Activated B cell treated with CpG ODN at 0.5 μM for 24 hours (primary cell): ENCODE data around the gene ME2. TPM values are rescaled to one million over a fixed set of nuclear protein-coding genes. Genes with fewer than 3 reads are reported as not detected.
"Not testable (repeated sequence)": the region's sequence is repeated elsewhere in the genome, so short reads cannot be mapped to it uniquely, and the experiment has no call there.

Experiments
- ATAC-seq: fragments of 200-7000 bp; cut with Tn5 transposase; one replicate; pipeline ENCODE4 v1.10.0; 2021; ENCODE audit warnings: low read depth, mild to moderate bottlenecking, moderate library complexity
- CTCF ChIA-PET: fragments of 350-600 bp; sonication (Branson Sonifier 250); formaldehyde crosslinking; loops from one replicate; lab custom pipeline; 2021; ENCODE audit warnings: antibody characterized with exemption; lab: Charles Lee
- POLR2A ChIA-PET: fragments of 350-600 bp; sonication (Branson Sonifier 250); formaldehyde crosslinking; loops from one replicate; lab custom pipeline; 2021; ENCODE audit warnings: antibody characterized with exemption; lab: Charles Lee
- DNase-seq: peaks from one replicate; pipeline ENCODE4 v3.0.0; 2022
- H3K27ac Mint-ChIP-seq: one replicate; pipeline ENCODE4 v1.8.0; 2020; ENCODE audit warnings: mixed read lengths
- H3K27me3 Mint-ChIP-seq: one replicate; pipeline ENCODE4 v1.8.0; 2021; ENCODE audit warnings: mixed read lengths
- H3K36me3 Mint-ChIP-seq: one replicate; pipeline ENCODE4 v1.8.0; 2021; ENCODE audit warnings: low read depth, mixed read lengths
- H3K4me1 Mint-ChIP-seq: one replicate; pipeline ENCODE4 v1.8.0; 2021; ENCODE audit warnings: mixed read lengths
- H3K4me3 Mint-ChIP-seq: one replicate; pipeline ENCODE4 v1.8.0; 2020; ENCODE audit warnings: mild to moderate bottlenecking, mixed read lengths
- H3K9me3 Mint-ChIP-seq: one replicate; pipeline ENCODE4 v1.8.0; 2020; ENCODE audit warnings: mixed read lengths
- CTCF ChIP-seq: fragments of 200-600 bp; IDR thresholded peaks from one replicate; pipeline ENCODE4 v1.8.0; 2022; ENCODE audit warnings: antibody characterized with exemption, mild to moderate bottlenecking
- intact Hi-C: fragments of 100-400 bp; cut with micrococcal nuclease; formaldehyde crosslinking; loops from one replicate; pipeline ENCODE4 v1.15.1; 2024
- total RNA-seq: library from RNA; stranded (reverse); gene quantifications from 2 replicates; pipeline ENCODE4 v1.2.3, GENCODE V29; 2022

The ME2 gene
- total RNA-seq, 1 donor from 2014 or later, result 63.5 TPM

GRCh38 chr18:50986360-50987087, 107.6 kb downstream of the ME2 start:
- TF ChIP-seq CTCF, result no peak
- H3K27me3 Mint-ChIP-seq, result no peaks in the 10 kb centered on the region
- POLR2A ChIA-PET, result no interaction called here
- H3K36me3 Mint-ChIP-seq, result peaks cover 36% of the 10 kb centered on the region
- no peaks in the 10 kb centered on the region for H3K4me1 Mint-ChIP-seq
- ATAC-seq, result no peak
- H3K27ac Mint-ChIP-seq, result no peak overlapping the region
- DNase-seq, result no peak
- H3K4me3 Mint-ChIP-seq, result no peak overlapping the region
- CTCF ChIA-PET, result no interaction called here
- H3K9me3 Mint-ChIP-seq, result no peaks in the 10 kb centered on the region
- intact Hi-C loops, result loop anchor here (2.0 kb wide), 1 partner anchor 18 kb away; the partner anchor contains the start of gene ELAC1

GRCh38 chr18:50987261-50987660, 108.3 kb downstream of the ME2 start:
- intact Hi-C loops, result loop anchor here (2.0 kb wide), 1 partner anchor 18 kb away; the partner anchor contains the start of gene ELAC1
- Mint-ChIP-seq H3K36me3 (peaks cover 36% of the 10 kb centered on the region), H3K9me3 (no peaks in the 10 kb centered on the region), H3K27me3 (no peaks in the 10 kb centered on the region), H3K4me3 (no peak overlapping the region), H3K4me1 (no peaks in the 10 kb centered on the region), H3K27ac (no peak overlapping the region)
- CTCF ChIA-PET, result no interaction called here
- POLR2A ChIA-PET, result no interaction called here
- ATAC-seq (no peak), DNase-seq (no peak)
- no peak for TF ChIP-seq CTCF

- Mint-ChIP-seq H3K27ac (no peak overlapping the region), H3K36me3 (peaks cover 24% of the 10 kb centered on the region), H3K4me3 (no peak overlapping the region), H3K27me3 (no peaks in the 10 kb centered on the region), H3K4me1 (no peaks in the 10 kb centered on the region), H3K9me3 (no peaks in the 10 kb centered on the region)
- DNase-seq (no peak), ATAC-seq (no peak)
- ChIA-PET POLR2A (no interaction called here), CTCF (no interaction called here)
- no peak for TF ChIP-seq CTCF
- intact Hi-C loops, result no loop called here
These were observed 110.8 kb downstream of the ME2 start for GRCh38 chr18:50989711-50990110.

GRCh38 chr18:50992351-50992762, 113.4 kb downstream of the ME2 start:
- Mint-ChIP-seq H3K36me3 (peaks cover 8% of the 10 kb centered on the region), H3K27me3 (no peaks in the 10 kb centered on the region), H3K9me3 (no peaks in the 10 kb centered on the region), H3K4me3 (no peak overlapping the region), H3K4me1 (no peaks in the 10 kb centered on the region), H3K27ac (no peak overlapping the region)
- DNase-seq (no peak), ATAC-seq (no peak)
- ChIA-PET CTCF (no interaction called here), POLR2A (no interaction called here)
- intact Hi-C loops, result no loop called here
- TF ChIP-seq CTCF, result no peak

GRCh38 chr18:50994031-50994430, 115.1 kb downstream of the ME2 start:
- ATAC-seq (no peak), DNase-seq (no peak)
- ChIA-PET POLR2A (no interaction called here), CTCF (no interaction called here)
- Mint-ChIP-seq H3K4me3 (no peak overlapping the region), H3K27me3 (no peaks in the 10 kb centered on the region), H3K36me3 (no peaks in the 10 kb centered on the region), H3K4me1 (no peaks in the 10 kb centered on the region), H3K9me3 (peaks cover 2% of the 10 kb centered on the region), H3K27ac (no peak overlapping the region)
- no peak for TF ChIP-seq CTCF
- intact Hi-C loops, result no loop called here

- H3K36me3 Mint-ChIP-seq, intact Hi-C loops, H3K9me3 Mint-ChIP-seq, H3K4me3 Mint-ChIP-seq, CTCF ChIA-PET, POLR2A ChIA-PET, H3K27ac Mint-ChIP-seq, ATAC-seq, H3K27me3 Mint-ChIP-seq, H3K4me1 Mint-ChIP-seq, DNase-seq: not testable (repeated sequence)
These were observed 124.3 kb downstream of the ME2 start for GRCh38 chr18:51003174-51003573.
